ENCODE data around the gene RALGPS1.

RALGPS1 gene

DNA sequence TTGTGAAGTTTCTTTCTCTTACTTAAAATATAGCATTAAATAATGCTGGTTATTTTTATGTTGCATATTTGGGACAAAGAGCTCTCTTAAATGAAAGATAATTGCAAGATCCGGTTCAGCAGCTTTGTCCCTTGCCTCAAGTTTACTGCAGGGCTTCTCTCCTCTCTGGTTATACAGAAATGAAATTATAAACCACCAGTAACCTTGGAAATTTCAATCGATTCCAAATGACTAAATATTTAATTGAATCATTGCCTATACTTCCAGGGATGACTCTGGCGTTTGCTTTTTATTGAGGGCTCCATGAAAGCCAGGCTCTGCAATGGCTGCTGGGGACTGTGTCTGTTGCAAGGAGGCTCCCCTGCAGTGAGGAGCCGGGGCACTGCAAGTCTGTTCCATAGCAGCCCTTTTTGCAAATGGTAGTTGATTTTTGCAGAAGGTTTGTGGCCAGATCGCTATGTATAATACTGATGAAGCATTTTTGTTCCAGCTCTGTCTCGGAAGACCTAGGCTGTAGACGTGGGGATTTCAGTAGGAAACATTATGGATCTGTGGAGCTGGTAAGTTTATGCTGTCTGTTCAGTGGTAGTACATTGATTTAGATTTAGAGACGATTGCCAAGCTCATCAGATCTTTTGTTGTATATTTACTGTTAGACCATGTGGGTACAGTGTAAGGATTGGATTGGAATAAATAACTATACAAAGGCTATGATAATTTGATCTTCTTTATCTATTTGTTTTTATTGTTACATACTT, 350.1 kb downstream of the RALGPS1 start, which contains the start of gene GARNL3:
Gene GARNL3, plus strand, starts transcription at position 313 of the 758 bp plus-strand sequence. Its CDS starts 104 bp downstream, at position 417.
- no peak within 1 kb of the TSS for H2AFZ ChIP-seq (ENCODE audit: low read length)
- no peak for DNase-seq
- H3K9me2 ChIP-seq (replicated peaks; ENCODE audit: insufficient read depth, low read length) = no peaks in the 10 kb centered on the region
- H3K36me3 ChIP-seq (replicated peaks; ENCODE audit: insufficient read depth, low read length) = no peaks in the 10 kb centered on the region
- TF ChIP-seq EZH2 (optimal IDR thresholded peaks at IDR 0.05; ENCODE audit: low read depth, low read length) = no peak
- TF ChIP-seq EZH2phosphoT487 (IDR thresholded peaks at IDR 0.05; ENCODE audit: low read length) = no peak
- TF ChIP-seq, protein P1, sequence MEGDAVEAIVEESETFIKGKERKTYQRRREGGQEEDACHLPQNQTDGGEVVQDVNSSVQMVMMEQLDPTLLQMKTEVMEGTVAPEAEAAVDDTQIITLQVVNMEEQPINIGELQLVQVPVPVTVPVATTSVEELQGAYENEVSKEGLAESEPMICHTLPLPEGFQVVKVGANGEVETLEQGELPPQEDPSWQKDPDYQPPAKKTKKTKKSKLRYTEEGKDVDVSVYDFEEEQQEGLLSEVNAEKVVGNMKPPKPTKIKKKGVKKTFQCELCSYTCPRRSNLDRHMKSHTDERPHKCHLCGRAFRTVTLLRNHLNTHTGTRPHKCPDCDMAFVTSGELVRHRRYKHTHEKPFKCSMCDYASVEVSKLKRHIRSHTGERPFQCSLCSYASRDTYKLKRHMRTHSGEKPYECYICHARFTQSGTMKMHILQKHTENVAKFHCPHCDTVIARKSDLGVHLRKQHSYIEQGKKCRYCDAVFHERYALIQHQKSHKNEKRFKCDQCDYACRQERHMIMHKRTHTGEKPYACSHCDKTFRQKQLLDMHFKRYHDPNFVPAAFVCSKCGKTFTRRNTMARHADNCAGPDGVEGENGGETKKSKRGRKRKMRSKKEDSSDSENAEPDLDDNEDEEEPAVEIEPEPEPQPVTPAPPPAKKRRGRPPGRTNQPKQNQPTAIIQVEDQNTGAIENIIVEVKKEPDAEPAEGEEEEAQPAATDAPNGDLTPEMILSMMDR (IDR thresholded peaks at IDR 0.05; ENCODE audit: low read length) = no peak
- no peak within 1 kb of the TSS for H3K4me3 ChIP-seq (ENCODE audit: low read length)
- no peaks in the 10 kb centered on the region for H3K27me3 ChIP-seq (replicated peaks; ENCODE audit: insufficient read depth, low read length)
- no peak within 1 kb of the TSS for H3K27ac ChIP-seq (ENCODE audit: low read length)
- no peaks in the 10 kb centered on the region for H3K79me2 ChIP-seq (ENCODE audit: low read length)
- no peaks in the 10 kb centered on the region for H4K20me1 ChIP-seq (ENCODE audit: insufficient read depth, low read length)
- no peak within 1 kb of the TSS for H3K4me2 ChIP-seq (ENCODE audit: low read depth, low read length)
- H3K4me1 ChIP-seq (ENCODE audit: low read length) = no peaks in the 10 kb centered on the region
- H3K9me3 ChIP-seq (replicated peaks; ENCODE audit: insufficient read depth, low read length) = no peaks in the 10 kb centered on the region
- no peaks in the 10 kb centered on the region for H3F3A ChIP-seq (ENCODE audit: insufficient read depth, low read length)
- H3K9ac ChIP-seq (ENCODE audit: low read length) = no peak within 1 kb of the TSS

DNA sequence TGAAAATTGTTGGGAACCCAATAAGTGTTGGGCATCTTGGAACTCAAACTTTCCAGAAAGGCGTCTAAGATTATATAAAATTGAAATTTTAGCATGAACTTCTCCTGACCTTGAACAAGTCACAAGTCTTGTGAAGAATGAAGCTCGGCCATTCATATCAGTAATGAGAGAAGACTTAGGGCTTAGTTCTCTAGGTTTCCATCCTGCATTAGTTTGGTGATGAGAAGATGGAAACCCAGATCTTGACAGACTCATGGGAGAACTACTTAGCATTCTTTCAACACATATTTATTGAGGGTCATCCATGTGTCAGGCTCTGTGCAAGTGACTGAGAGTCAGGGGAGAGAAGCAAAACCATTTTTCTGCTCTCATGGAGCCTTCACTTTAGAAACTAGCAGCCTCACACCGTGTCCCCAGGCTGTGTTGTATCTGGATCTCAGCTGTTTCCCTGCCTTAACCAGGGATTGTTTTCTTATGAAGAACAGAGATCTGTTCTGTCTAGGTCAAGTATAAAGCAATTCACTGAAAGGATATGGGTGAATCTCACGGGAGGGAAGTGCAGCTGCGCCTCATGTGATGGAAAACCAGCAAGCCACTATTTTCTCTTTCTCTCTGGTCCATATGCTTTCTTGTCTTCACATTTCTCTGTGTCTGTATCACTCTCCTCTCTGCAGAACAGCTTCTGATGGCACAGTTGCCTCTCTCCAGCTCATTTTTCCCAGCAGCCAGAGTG, 353.4 kb downstream of the RALGPS1 start:
- Histone ChIP-seq H3K9me3 (replicated peaks; ENCODE audit: insufficient read depth, low read length) (no peaks in the 10 kb centered on the region), H3K4me2 (ENCODE audit: low read depth, low read length) (no peak overlapping the region), H3F3A (ENCODE audit: insufficient read depth, low read length) (no peaks in the 10 kb centered on the region), H3K27me3 (replicated peaks; ENCODE audit: insufficient read depth, low read length) (no peaks in the 10 kb centered on the region), H3K27ac (ENCODE audit: low read length) (no peak overlapping the region), H3K79me2 (ENCODE audit: low read length) (no peaks in the 10 kb centered on the region), H3K9ac (ENCODE audit: low read length) (no peak overlapping the region), H3K36me3 (replicated peaks; ENCODE audit: insufficient read depth, low read length) (no peaks in the 10 kb centered on the region), H3K9me2 (replicated peaks; ENCODE audit: insufficient read depth, low read length) (no peaks in the 10 kb centered on the region), H2AFZ (ENCODE audit: low read length) (no peak overlapping the region), H3K4me1 (ENCODE audit: low read length) (no peaks in the 10 kb centered on the region), H3K4me3 (ENCODE audit: low read length) (no peak overlapping the region), H4K20me1 (ENCODE audit: insufficient read depth, low read length) (no peaks in the 10 kb centered on the region)
- no peak for DNase-seq
- TF ChIP-seq, protein P1 (IDR thresholded peaks at IDR 0.05; ENCODE audit: low read length) = no peak

DNA sequence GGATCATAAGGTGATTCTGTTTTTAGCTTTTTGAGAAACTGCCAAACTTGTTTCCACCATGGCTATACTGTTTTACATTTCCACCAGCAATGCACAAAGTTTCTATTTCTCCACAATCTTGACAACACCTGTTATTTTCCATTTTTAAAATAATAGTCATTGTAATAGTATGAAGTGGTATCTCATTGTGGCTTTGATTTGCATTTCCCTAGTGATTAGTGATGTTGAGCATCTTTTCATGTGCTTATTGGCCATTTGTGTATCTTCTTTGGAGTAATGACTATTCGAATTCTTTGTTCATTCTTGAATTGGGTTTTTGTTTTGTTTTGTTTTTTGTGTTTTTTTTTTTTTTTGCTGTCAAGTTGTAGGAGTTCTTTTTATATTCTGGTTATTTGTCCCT, 354.9 kb downstream of the RALGPS1 start:
- H2AFZ ChIP-seq (ENCODE audit: low read length) = no peak overlapping the region
- no peaks in the 10 kb centered on the region for H3K79me2 ChIP-seq (ENCODE audit: low read length)
- TF ChIP-seq EZH2 (optimal IDR thresholded peaks at IDR 0.05; ENCODE audit: low read depth, low read length) (no peak), EZH2phosphoT487 (IDR thresholded peaks at IDR 0.05; ENCODE audit: low read length) (no peak)
- TF ChIP-seq, protein P1 (IDR thresholded peaks at IDR 0.05; ENCODE audit: low read length) = no peak
- no peak overlapping the region for H3K4me2 ChIP-seq (ENCODE audit: low read depth, low read length)
- no peaks in the 10 kb centered on the region for H3K9me2 ChIP-seq (replicated peaks; ENCODE audit: insufficient read depth, low read length)
- no peaks in the 10 kb centered on the region for H3K36me3 ChIP-seq (replicated peaks; ENCODE audit: insufficient read depth, low read length)
- no peaks in the 10 kb centered on the region for H3K9me3 ChIP-seq (replicated peaks; ENCODE audit: insufficient read depth, low read length)
- no peak overlapping the region for H3K27ac ChIP-seq (ENCODE audit: low read length)
- H3K4me3 ChIP-seq (ENCODE audit: low read length) = no peak overlapping the region
- H3K9ac ChIP-seq (ENCODE audit: low read length) = no peak overlapping the region
- H3K27me3 ChIP-seq (replicated peaks; ENCODE audit: insufficient read depth, low read length) = no peaks in the 10 kb centered on the region
- no peaks in the 10 kb centered on the region for H3F3A ChIP-seq (ENCODE audit: insufficient read depth, low read length)
- DNase-seq = no peak
- no peaks in the 10 kb centered on the region for H4K20me1 ChIP-seq (ENCODE audit: insufficient read depth, low read length)
- H3K4me1 ChIP-seq (ENCODE audit: low read length) = no peaks in the 10 kb centered on the region
